HCT116 (cell line): ENCODE data around the gene PDE6C. TPM values are rescaled to one million over a fixed set of nuclear protein-coding genes. Genes with fewer than 3 reads are reported as not detected.

Source experiments
- ATAC-seq: fragments of 200-7000 bp; cut with Tn5 transposase; 2 replicates; pipeline ENCODE4 v1.9.1; 2020; ENCODE audit warnings: mild to moderate bottlenecking, moderate library complexity
- BruUV-seq: library from RNA; stranded (reverse); fragments of 400-500 nt; replicated peaks from 2 replicates; lab custom pipeline; 2021; lab: Mats Ljungman, UMichigan
- CTCF ChIA-PET: fragments of 300-600 bp; sonication (Branson Sonifier 250); formaldehyde crosslinking; loops from one replicate; lab custom pipeline; 2021; ENCODE audit warnings: antibody characterized with exemption; lab: Charles Lee
- POLR2A ChIA-PET: fragments of 300-600, 350-600 bp; sonication (Branson Sonifier 250); formaldehyde crosslinking; loops from one replicate; lab custom pipeline; 2021; ENCODE audit warnings: antibody characterized with exemption; lab: Charles Lee
- RAD21 ChIA-PET, 2 experiments: fragments of 300-600 bp; sonication (Branson Sonifier 250); formaldehyde crosslinking; loops; one replicate each; lab custom pipeline; 2023; ENCODE audit warnings: low total read pairs in 2 of 2; ENCODE audit not compliant: uncharacterized antibody in 2 of 2, unreplicated experiment in 2 of 2, low non-redundant PET in 1 of 2; lab: Charles Lee
- DNase-seq: peaks from one replicate; pipeline ENCODE4 v3.0.0-alpha.2; 2010; ENCODE audit warnings: low read depth, low spot score
- H2AFZ ChIP-seq: fragments of 200-600 bp; shearing (Covaris generic), sonication (generic); 2 replicates; pipeline ENCODE4 v1.6.1; 2017; ENCODE audit warnings: low read depth, mixed run types, mixed read lengths, antibody characterized with exemption, low read length; ENCODE audit not compliant: poor library complexity, severe bottlenecking
- H3K27ac ChIP-seq: 2 replicates; pipeline ENCODE4 v1.5.1; 2012; ENCODE audit warnings: low read depth, low read length
- H3K27me3 ChIP-seq: fragments of 200-600 bp; sonication (generic); 2 replicates; pipeline ENCODE4 v1.6.1; 2016; ENCODE audit warnings: mixed run types, low read length, mixed read lengths; ENCODE audit not compliant: insufficient read depth
- H3K36me3 ChIP-seq, 2 experiments: fragments of 200-500 bp in 1 of 2; fragments of 200-600 bp in 1 of 2; sonication (Bioruptor generic) in 1 of 2; sonication (generic) in 1 of 2; 2 replicates each; pipeline versions ENCODE4 v1.5.1 to v1.6.1; 2014 to 2016; ENCODE audit warnings: low read length in 2 of 2, inconsistent platforms in 1 of 2, mixed read lengths in 1 of 2, mixed run types in 1 of 2; ENCODE audit not compliant: insufficient read depth in 2 of 2, control insufficient read depth in 1 of 2
- H3K4me1 ChIP-seq, 2 experiments: fragments of 200-600 bp in 1 of 2; sonication (generic) in 1 of 2; 2 replicates each; pipeline versions ENCODE4 v1.5.1 to v1.6.1; 2012 to 2017; ENCODE audit warnings: low read length in 2 of 2, inconsistent platforms in 1 of 2, mild to moderate bottlenecking in 1 of 2, mixed read lengths in 1 of 2, mixed run types in 1 of 2, moderate library complexity in 1 of 2; ENCODE audit not compliant: insufficient read depth in 2 of 2, control insufficient read depth in 1 of 2
- H3K4me2 ChIP-seq: fragments of 200-600 bp; sonication (generic); 2 replicates; pipeline ENCODE4 v1.6.1; 2017; ENCODE audit warnings: mixed run types, low read length, mixed read lengths
- H3K4me3 ChIP-seq, 2 experiments: fragments of 200-600 bp in 1 of 2; sonication (generic) in 1 of 2; replicated peaks in 1 of 2; 2 replicates each; pipeline ENCODE4 v1.5.1; 2011 to 2016; ENCODE audit warnings: low read length in 2 of 2, control low read depth in 1 of 2, low read depth in 1 of 2, mild to moderate bottlenecking in 1 of 2, mixed read lengths in 1 of 2, mixed run types in 1 of 2
- H3K79me2 ChIP-seq: fragments of 200-600 bp; sonication (generic); 2 replicates; pipeline ENCODE4 v1.6.1; 2017; ENCODE audit warnings: mild to moderate bottlenecking, mixed run types, low read length, moderate library complexity, mixed read lengths; ENCODE audit not compliant: insufficient read depth
- H3K9ac ChIP-seq: fragments of 200-600 bp; sonication (generic); 2 replicates; pipeline ENCODE4 v1.6.1; 2016; ENCODE audit warnings: low read length, mixed read lengths
- H3K9me2 ChIP-seq: fragments of 200-600 bp; sonication (generic), shearing (Covaris generic); 2 replicates; pipeline ENCODE4 v1.6.1; 2017; ENCODE audit warnings: mixed run types, mild to moderate bottlenecking, moderate library complexity; ENCODE audit not compliant: insufficient read depth
- H3K9me3 ChIP-seq, 2 experiments: fragments of 200-500 bp in 1 of 2; fragments of 200-600 bp in 1 of 2; sonication (Bioruptor generic) in 1 of 2; sonication (generic) in 1 of 2; 2 replicates each; pipeline ENCODE4 v1.6.1; 2014 to 2017; ENCODE audit warnings: low read length in 2 of 2, mixed read lengths in 2 of 2, inconsistent platforms in 1 of 2, low read depth in 1 of 2, mild to moderate bottlenecking in 1 of 2, mixed run types in 1 of 2, moderate library complexity in 1 of 2; ENCODE audit not compliant: control insufficient read depth in 1 of 2, insufficient read depth in 1 of 2
- H4K20me1 ChIP-seq: fragments of 200-600 bp; sonication (generic), shearing (Covaris generic); 2 replicates; pipeline ENCODE4 v1.6.1; 2017; ENCODE audit warnings: mixed run types, mild to moderate bottlenecking, moderate library complexity; ENCODE audit not compliant: insufficient read depth
- CBX3 ChIP-seq: IDR thresholded peaks from 2 replicates; pipeline ENCODE4 v1.6.1; 2012; ENCODE audit warnings: low read depth
- CEBPB ChIP-seq: IDR thresholded peaks from 2 replicates; pipeline ENCODE4 v1.6.1; 2012; ENCODE audit warnings: low read depth
- EGR1 ChIP-seq: IDR thresholded peaks from 2 replicates; pipeline ENCODE4 v1.6.1; 2012; ENCODE audit warnings: low read depth
- ELF1 ChIP-seq: IDR thresholded peaks from 2 replicates; pipeline ENCODE4 v1.6.1; 2012; ENCODE audit warnings: low read depth, borderline replicate concordance
- EZH2 ChIP-seq: fragments of 200-600 bp; sonication (generic); IDR thresholded peaks from 2 replicates; pipeline ENCODE4 v1.6.1; 2017; ENCODE audit warnings: antibody characterized with exemption, mixed run types
- FOSL1 ChIP-seq: IDR thresholded peaks from 2 replicates; pipeline ENCODE4 v1.6.1; 2012; ENCODE audit warnings: low read depth
- POLR2A ChIP-seq: IDR thresholded peaks from 2 replicates; pipeline ENCODE4 v1.7.0; 2011; ENCODE audit warnings: borderline replicate concordance; ENCODE audit not compliant: insufficient read depth, insufficient read length; ENCODE audit errors: extremely low read depth
- POLR2AphosphoS5 ChIP-seq: IDR thresholded peaks from 2 replicates; pipeline ENCODE4 v1.6.1; 2011; ENCODE audit warnings: mild to moderate bottlenecking, low read depth, low read length, moderate library complexity
- SIN3A ChIP-seq: IDR thresholded peaks from 2 replicates; pipeline ENCODE4 v1.6.1; 2012; ENCODE audit warnings: low read depth
- SP1 ChIP-seq: IDR thresholded peaks from 2 replicates; pipeline ENCODE4 v1.6.1; 2012; ENCODE audit warnings: low read depth
- SRF ChIP-seq: IDR thresholded peaks from 2 replicates; pipeline ENCODE4 v1.6.1; 2012; ENCODE audit warnings: low read depth
- TCF7L2 ChIP-seq: IDR thresholded peaks from 2 replicates; pipeline ENCODE4 v1.7.0; 2011; ENCODE audit warnings: borderline replicate concordance, inconsistent platforms; ENCODE audit not compliant: insufficient read depth, insufficient read length; ENCODE audit errors: extremely low read depth
- YY1 ChIP-seq: IDR thresholded peaks from 2 replicates; pipeline ENCODE4 v1.6.1; 2011; ENCODE audit warnings: low read length, low read depth, moderate library complexity, mild to moderate bottlenecking; ENCODE audit not compliant: insufficient replicate concordance; ENCODE audit errors: extremely low read depth
- ZFX ChIP-seq: fragments of 450-650 bp; IDR thresholded peaks from 2 replicates; pipeline ENCODE4 v1.6.1; 2017
- ZNF274 ChIP-seq: fragments of 200-500 bp; sonication (Bioruptor generic); IDR thresholded peaks from 2 replicates; pipeline ENCODE4 v1.6.1; 2014; ENCODE audit warnings: mild to moderate bottlenecking, low read depth, low read length, inconsistent platforms
- intact Hi-C: fragments of 100-400 bp; cut with micrococcal nuclease; formaldehyde crosslinking; loops from 2 replicates; pipeline ENCODE4 v1.10.0; 2022
- total RNA-seq: library from RNA; stranded (reverse); gene quantifications from one replicate; pipeline ENCODE4 v1.2.1, GENCODE V29; 2021; ENCODE audit not compliant: unreplicated experiment
- TF ChIP-seq, protein P1 (sequence below): IDR thresholded peaks from 2 replicates; pipeline ENCODE4 v1.6.1; 2011; ENCODE audit warnings: mild to moderate bottlenecking, low read length, moderate library complexity; ENCODE audit not compliant: insufficient replicate concordance; ENCODE audit errors: extremely low read depth
- TF ChIP-seq, protein P2 (sequence below): IDR thresholded peaks from 2 replicates; pipeline ENCODE4 v1.6.1; 2012
- TF ChIP-seq, protein P3 (sequence below), 3 experiments: fragments of 200-600 bp in 1 of 3; sonication (generic) in 1 of 3; IDR thresholded peaks in 2 of 3; conservative IDR thresholded peaks in 1 of 3; 2 replicates each; pipeline ENCODE4 v1.5.1; 2012 to 2017; ENCODE audit warnings: low read depth in 2 of 3, low read length in 2 of 3, antibody characterized with exemption in 1 of 3, borderline replicate concordance in 1 of 3, control low read depth in 1 of 3, mild to moderate bottlenecking in 1 of 3, mixed read lengths in 1 of 3, mixed run types in 1 of 3, moderate library complexity in 1 of 3; ENCODE audit not compliant: insufficient read depth in 1 of 3
- TF ChIP-seq, protein P4 (sequence below): IDR thresholded peaks from 2 replicates; pipeline ENCODE4 v1.6.1; 2012
- TF ChIP-seq, protein P5 (sequence below): IDR thresholded peaks from 2 replicates; pipeline ENCODE4 v1.6.1; 2012; ENCODE audit warnings: low read depth

Gene PDE6C
- total RNA-seq, 1 experiment from 2014 or later, result not detected

DNA sequence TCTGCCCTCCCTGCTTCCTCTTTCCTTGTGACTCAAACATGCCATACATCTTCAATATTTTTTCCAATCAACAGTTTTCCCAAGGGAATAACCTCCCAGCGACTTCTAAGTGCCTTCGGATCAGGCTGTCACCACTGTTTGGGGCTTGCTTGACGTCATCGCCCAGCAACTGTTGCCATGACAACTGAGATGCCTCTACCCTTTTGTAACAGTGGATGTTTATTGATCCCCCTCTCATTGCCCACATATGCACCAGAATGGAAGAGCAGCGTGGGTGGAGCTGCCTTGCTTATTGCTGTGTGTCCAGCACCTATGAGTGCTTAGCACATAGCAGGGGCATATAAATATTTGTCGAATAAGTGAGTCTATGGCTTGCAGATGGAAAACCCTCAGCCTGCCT is 31.5 kb upstream of the PDE6C start:
- no peak for TF ChIP-seq CBX3
- TF ChIP-seq POLR2AphosphoS5, result no peak
- TF ChIP-seq SRF, result no peak
- no peak for TF ChIP-seq ELF1
- TF ChIP-seq SP1, result no peak
- TF ChIP-seq, protein P1, sequence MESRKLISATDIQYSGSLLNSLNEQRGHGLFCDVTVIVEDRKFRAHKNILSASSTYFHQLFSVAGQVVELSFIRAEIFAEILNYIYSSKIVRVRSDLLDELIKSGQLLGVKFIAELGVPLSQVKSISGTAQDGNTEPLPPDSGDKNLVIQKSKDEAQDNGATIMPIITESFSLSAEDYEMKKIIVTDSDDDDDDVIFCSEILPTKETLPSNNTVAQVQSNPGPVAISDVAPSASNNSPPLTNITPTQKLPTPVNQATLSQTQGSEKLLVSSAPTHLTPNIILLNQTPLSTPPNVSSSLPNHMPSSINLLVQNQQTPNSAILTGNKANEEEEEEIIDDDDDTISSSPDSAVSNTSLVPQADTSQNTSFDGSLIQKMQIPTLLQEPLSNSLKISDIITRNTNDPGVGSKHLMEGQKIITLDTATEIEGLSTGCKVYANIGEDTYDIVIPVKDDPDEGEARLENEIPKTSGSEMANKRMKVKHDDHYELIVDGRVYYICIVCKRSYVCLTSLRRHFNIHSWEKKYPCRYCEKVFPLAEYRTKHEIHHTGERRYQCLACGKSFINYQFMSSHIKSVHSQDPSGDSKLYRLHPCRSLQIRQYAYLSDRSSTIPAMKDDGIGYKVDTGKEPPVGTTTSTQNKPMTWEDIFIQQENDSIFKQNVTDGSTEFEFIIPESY, result no peak
- TF ChIP-seq, protein P2, sequence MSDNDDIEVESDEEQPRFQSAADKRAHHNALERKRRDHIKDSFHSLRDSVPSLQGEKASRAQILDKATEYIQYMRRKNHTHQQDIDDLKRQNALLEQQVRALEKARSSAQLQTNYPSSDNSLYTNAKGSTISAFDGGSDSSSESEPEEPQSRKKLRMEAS, result no peak
- no peak for TF ChIP-seq YY1
- no peak for TF ChIP-seq FOSL1
- TF ChIP-seq TCF7L2, result no peak
- TF ChIP-seq, protein P3, sequence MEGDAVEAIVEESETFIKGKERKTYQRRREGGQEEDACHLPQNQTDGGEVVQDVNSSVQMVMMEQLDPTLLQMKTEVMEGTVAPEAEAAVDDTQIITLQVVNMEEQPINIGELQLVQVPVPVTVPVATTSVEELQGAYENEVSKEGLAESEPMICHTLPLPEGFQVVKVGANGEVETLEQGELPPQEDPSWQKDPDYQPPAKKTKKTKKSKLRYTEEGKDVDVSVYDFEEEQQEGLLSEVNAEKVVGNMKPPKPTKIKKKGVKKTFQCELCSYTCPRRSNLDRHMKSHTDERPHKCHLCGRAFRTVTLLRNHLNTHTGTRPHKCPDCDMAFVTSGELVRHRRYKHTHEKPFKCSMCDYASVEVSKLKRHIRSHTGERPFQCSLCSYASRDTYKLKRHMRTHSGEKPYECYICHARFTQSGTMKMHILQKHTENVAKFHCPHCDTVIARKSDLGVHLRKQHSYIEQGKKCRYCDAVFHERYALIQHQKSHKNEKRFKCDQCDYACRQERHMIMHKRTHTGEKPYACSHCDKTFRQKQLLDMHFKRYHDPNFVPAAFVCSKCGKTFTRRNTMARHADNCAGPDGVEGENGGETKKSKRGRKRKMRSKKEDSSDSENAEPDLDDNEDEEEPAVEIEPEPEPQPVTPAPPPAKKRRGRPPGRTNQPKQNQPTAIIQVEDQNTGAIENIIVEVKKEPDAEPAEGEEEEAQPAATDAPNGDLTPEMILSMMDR (IDR thresholded peaks at IDR 0.05 in 2 of 3, conservative IDR thresholded peaks at IDR 0.05 in 1 of 3; ENCODE audit: borderline replicate concordance in 1 of 3, insufficient read depth in 1 of 3, low read depth in 2 of 3, low read length in 2 of 3), result no peak
- TF ChIP-seq ZFX, result no peak
- TF ChIP-seq, protein P4, sequence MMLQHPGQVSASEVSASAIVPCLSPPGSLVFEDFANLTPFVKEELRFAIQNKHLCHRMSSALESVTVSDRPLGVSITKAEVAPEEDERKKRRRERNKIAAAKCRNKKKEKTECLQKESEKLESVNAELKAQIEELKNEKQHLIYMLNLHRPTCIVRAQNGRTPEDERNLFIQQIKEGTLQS, result no peak
- no peak for TF ChIP-seq ZNF274
- TF ChIP-seq EGR1, result no peak
- TF ChIP-seq CEBPB, result no peak
- TF ChIP-seq SIN3A, result no peak
- no peak for TF ChIP-seq POLR2A
- TF ChIP-seq, protein P5, sequence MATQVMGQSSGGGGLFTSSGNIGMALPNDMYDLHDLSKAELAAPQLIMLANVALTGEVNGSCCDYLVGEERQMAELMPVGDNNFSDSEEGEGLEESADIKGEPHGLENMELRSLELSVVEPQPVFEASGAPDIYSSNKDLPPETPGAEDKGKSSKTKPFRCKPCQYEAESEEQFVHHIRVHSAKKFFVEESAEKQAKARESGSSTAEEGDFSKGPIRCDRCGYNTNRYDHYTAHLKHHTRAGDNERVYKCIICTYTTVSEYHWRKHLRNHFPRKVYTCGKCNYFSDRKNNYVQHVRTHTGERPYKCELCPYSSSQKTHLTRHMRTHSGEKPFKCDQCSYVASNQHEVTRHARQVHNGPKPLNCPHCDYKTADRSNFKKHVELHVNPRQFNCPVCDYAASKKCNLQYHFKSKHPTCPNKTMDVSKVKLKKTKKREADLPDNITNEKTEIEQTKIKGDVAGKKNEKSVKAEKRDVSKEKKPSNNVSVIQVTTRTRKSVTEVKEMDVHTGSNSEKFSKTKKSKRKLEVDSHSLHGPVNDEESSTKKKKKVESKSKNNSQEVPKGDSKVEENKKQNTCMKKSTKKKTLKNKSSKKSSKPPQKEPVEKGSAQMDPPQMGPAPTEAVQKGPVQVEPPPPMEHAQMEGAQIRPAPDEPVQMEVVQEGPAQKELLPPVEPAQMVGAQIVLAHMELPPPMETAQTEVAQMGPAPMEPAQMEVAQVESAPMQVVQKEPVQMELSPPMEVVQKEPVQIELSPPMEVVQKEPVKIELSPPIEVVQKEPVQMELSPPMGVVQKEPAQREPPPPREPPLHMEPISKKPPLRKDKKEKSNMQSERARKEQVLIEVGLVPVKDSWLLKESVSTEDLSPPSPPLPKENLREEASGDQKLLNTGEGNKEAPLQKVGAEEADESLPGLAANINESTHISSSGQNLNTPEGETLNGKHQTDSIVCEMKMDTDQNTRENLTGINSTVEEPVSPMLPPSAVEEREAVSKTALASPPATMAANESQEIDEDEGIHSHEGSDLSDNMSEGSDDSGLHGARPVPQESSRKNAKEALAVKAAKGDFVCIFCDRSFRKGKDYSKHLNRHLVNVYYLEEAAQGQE, result no peak
- TF ChIP-seq EZH2, result no peak
- no peaks in the 10 kb centered on the region for H3K27me3 ChIP-seq
- H4K20me1 ChIP-seq, result no peaks in the 10 kb centered on the region
- H3K4me1 ChIP-seq, result peaks cover 6 to 22% of the 10 kb centered on the region in 2 experiments; a peak in 2 of 4 replicates
- H3K4me2 ChIP-seq, result no peak overlapping the region
- H3K9me3 ChIP-seq, result peaks cover 0 to 4% of the 10 kb centered on the region in 2 experiments; a peak in 1 of 4 replicates
- H3K9ac ChIP-seq, result no peak overlapping the region
- POLR2A ChIA-PET, result no interaction called here
- intact Hi-C loops, result no loop called here
- ATAC-seq, result no peak
- H2AFZ ChIP-seq, result no peak overlapping the region
- CTCF ChIA-PET, result no interaction called here
- no peaks in the 10 kb centered on the region for H3K36me3 ChIP-seq
- RAD21 ChIA-PET, result no interaction called here
- no peaks in the 10 kb centered on the region for H3K9me2 ChIP-seq
- no peak for DNase-seq
- no peaks in the 10 kb centered on the region for H3K79me2 ChIP-seq
- no peak overlapping the region for H3K27ac ChIP-seq
- no peak overlapping the region for H3K4me3 ChIP-seq
- BruUV-seq, result no TSS peak
